CD14-positive monocyte (primary cell): ENCODE results near the gene PTPN12. TPM values are rescaled to one million over a fixed set of nuclear protein-coding genes. Genes with fewer than 3 reads are reported as not detected.
"Not testable (repeated sequence)": the region's sequence is repeated elsewhere in the genome, so short reads cannot be mapped to it uniquely, and the experiment has no call there.

Experiments
- DNase-seq, 3 donors: peaks; one replicate each; pipeline ENCODE4 v3.0.0-alpha.2; 2011 to 2022
- H2AFZ ChIP-seq: 2 replicates; pipeline ENCODE4 v1.6.0; 2012; ENCODE audit warnings: mild to moderate bottlenecking, low read depth, low read length, inconsistent platforms; ENCODE audit not compliant: insufficient read depth, poor library complexity, severe bottlenecking
- H3K27ac ChIP-seq, 2 donors: 1 replicate in 1 of 2; 2 replicates in 1 of 2; pipeline ENCODE4 v1.5.1; 2012 to 2013; ENCODE audit warnings: low read length in 2 of 2, control low read depth in 1 of 2, inconsistent platforms in 1 of 2, low read depth in 1 of 2, mild to moderate bottlenecking in 1 of 2
- H3K27me3 ChIP-seq, 2 donors: one replicate each; pipeline versions ENCODE4 v1.6.0 to v1.6.1; 2011 to 2013; ENCODE audit warnings: low read length in 2 of 2; ENCODE audit not compliant: control insufficient read depth in 2 of 2, insufficient read depth in 2 of 2
- H3K36me3 ChIP-seq, 2 donors: replicated peaks in 1 of 2; 1 replicate in 1 of 2; 2 replicates in 1 of 2; pipeline versions ENCODE4 v1.5.1 to v1.6.1; 2012 to 2013; ENCODE audit warnings: low read length in 2 of 2, control low read depth in 1 of 2, inconsistent platforms in 1 of 2, mild to moderate bottlenecking in 1 of 2; ENCODE audit not compliant: insufficient read depth in 2 of 2, control insufficient read depth in 1 of 2
- H3K4me1 ChIP-seq, 2 donors: 1 replicate in 1 of 2; 2 replicates in 1 of 2; pipeline versions ENCODE4 v1.5.1 to v1.6.1; 2012 to 2013; ENCODE audit warnings: low read length in 2 of 2, control low read depth in 1 of 2, inconsistent platforms in 1 of 2, mild to moderate bottlenecking in 1 of 2, moderate library complexity in 1 of 2; ENCODE audit not compliant: insufficient read depth in 2 of 2, control insufficient read depth in 1 of 2
- H3K4me2 ChIP-seq: replicated peaks from 2 replicates; pipeline ENCODE3; 2012; ENCODE audit warnings: low read length, moderate library complexity, mild to moderate bottlenecking; ENCODE audit not compliant: poor library complexity, severe bottlenecking; ENCODE audit errors: extremely low read depth
- H3K4me3 ChIP-seq, 3 experiments: fragments of 200-600 bp in 1 of 3; sonication (generic) in 1 of 3; replicated peaks in 1 of 3; 1 replicate in 2 of 3; 2 replicates in 1 of 3; pipeline ENCODE4 v1.5.1; 2011 to 2013; ENCODE audit warnings: low read length in 3 of 3, mild to moderate bottlenecking in 3 of 3, control low read depth in 2 of 3, low read depth in 2 of 3, inconsistent platforms in 1 of 3, moderate library complexity in 1 of 3
- H3K79me2 ChIP-seq: 2 replicates; pipeline ENCODE4 v1.6.0; 2012; ENCODE audit warnings: mild to moderate bottlenecking, control low read depth, inconsistent platforms, low read length, moderate library complexity; ENCODE audit not compliant: insufficient read depth
- H3K9ac ChIP-seq: 2 replicates; pipeline ENCODE4 v1.6.0; 2017; ENCODE audit warnings: low read length, mild to moderate bottlenecking; ENCODE audit not compliant: insufficient read depth, poor library complexity, severe bottlenecking
- H3K9me3 ChIP-seq, 2 donors: replicated peaks in 1 of 2; 1 replicate in 1 of 2; 2 replicates in 1 of 2; pipeline versions ENCODE4 v1.5.1 to v1.6.1; 2012 to 2013; ENCODE audit warnings: low read length in 2 of 2, control low read depth in 1 of 2; ENCODE audit not compliant: control insufficient read depth in 1 of 2, insufficient read depth in 1 of 2
- H4K20me1 ChIP-seq: 2 replicates; pipeline ENCODE4 v1.6.0; 2012; ENCODE audit warnings: mild to moderate bottlenecking, low read length, control low read depth, moderate library complexity; ENCODE audit not compliant: insufficient read depth
- H3K27ac Mint-ChIP-seq, 7 donors: one replicate each; pipeline ENCODE4 v1.8.0; 2020; ENCODE audit warnings: mild to moderate bottlenecking in 7 of 7, mixed read lengths in 7 of 7, moderate library complexity in 6 of 7, inconsistent platforms in 2 of 7
- H3K27me3 Mint-ChIP-seq, 3 donors: one replicate each; pipeline ENCODE4 v1.8.0; 2021 to 2022; ENCODE audit warnings: low read depth in 3 of 3, mild to moderate bottlenecking in 3 of 3, mixed read lengths in 3 of 3, moderate library complexity in 3 of 3, inconsistent platforms in 1 of 3
- H3K36me3 Mint-ChIP-seq, 2 donors: one replicate each; pipeline ENCODE4 v1.8.0; 2020; ENCODE audit warnings: mixed read lengths in 2 of 2, inconsistent platforms in 1 of 2, mild to moderate bottlenecking in 1 of 2
- H3K4me1 Mint-ChIP-seq: one replicate; pipeline ENCODE4 v1.8.0; 2020; ENCODE audit warnings: mild to moderate bottlenecking, mixed read lengths
- H3K4me3 Mint-ChIP-seq, 2 donors: one replicate each; pipeline ENCODE4 v1.8.0; 2020; ENCODE audit warnings: mild to moderate bottlenecking in 2 of 2, mixed read lengths in 2 of 2, moderate library complexity in 1 of 2
- H3K9me3 Mint-ChIP-seq, 7 donors: one replicate each; pipeline ENCODE4 v1.8.0; 2020 to 2022; ENCODE audit warnings: mixed read lengths in 7 of 7, mild to moderate bottlenecking in 6 of 7, moderate library complexity in 6 of 7, inconsistent platforms in 2 of 7
- WGBS: methylation state at CpG from one replicate; pipeline ENCODE4 v1.1.5; 2013; ENCODE audit warnings: missing lambda C conversion rate; ENCODE audit not compliant: insufficient coverage; 5-methylcytosine and 5-hydroxymethylcytosine counted together
- intact Hi-C, 2 donors: fragments of 100-400 bp; cut with micrococcal nuclease; formaldehyde crosslinking; loops; one replicate each; pipeline versions ENCODE4 v1.15.0 to v1.15.1; 2023
- polyA plus RNA-seq, 3 donors: library from polyadenylated mRNA; depleted of rRNA in 1 of 3; unstranded in 2 of 3; stranded (reverse) in 1 of 3; fragments of 300-500 nt in 2 of 3; fragments of >200 nt in 1 of 3; fragmentation: Illumina TruSeq in 2 of 3; gene quantifications; 1 replicate in 2 of 3; 2 replicates in 1 of 3; pipeline ENCODE4 v1.2.3, GENCODE V29; 2012 to 2021
- TF ChIP-seq, protein P1 (sequence below): fragments of 200-600 bp; IDR thresholded peaks from one replicate; pipeline ENCODE4 v1.8.0; 2022; ENCODE audit warnings: antibody characterized with exemption, mild to moderate bottlenecking

Gene PTPN12
- polyA plus RNA-seq, 3 donors: 6.6 to 36.7 (median 11.8) TPM

DNA sequence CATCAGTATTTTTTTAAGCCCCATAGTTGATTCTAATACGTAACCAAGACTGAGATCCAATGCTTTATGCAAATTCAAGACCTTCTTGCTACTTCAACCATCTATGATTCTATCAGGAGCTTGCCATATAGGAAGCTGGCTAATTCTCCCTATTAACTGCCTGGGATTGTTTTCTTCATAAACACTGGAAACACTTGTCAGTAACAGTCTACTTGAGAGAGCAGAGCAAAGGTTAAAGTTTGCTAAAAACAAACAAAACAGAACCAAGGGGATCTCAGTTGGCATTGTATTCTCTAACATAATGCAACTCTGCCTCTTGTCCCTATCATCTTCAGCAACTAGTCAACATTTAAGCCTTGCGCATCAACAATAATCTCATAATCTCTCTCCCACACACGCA, 21.0 kb upstream of the PTPN12 start:
- intact Hi-C loops: no loop called here
- DNase-seq: no peak
- TF ChIP-seq, protein P1, sequence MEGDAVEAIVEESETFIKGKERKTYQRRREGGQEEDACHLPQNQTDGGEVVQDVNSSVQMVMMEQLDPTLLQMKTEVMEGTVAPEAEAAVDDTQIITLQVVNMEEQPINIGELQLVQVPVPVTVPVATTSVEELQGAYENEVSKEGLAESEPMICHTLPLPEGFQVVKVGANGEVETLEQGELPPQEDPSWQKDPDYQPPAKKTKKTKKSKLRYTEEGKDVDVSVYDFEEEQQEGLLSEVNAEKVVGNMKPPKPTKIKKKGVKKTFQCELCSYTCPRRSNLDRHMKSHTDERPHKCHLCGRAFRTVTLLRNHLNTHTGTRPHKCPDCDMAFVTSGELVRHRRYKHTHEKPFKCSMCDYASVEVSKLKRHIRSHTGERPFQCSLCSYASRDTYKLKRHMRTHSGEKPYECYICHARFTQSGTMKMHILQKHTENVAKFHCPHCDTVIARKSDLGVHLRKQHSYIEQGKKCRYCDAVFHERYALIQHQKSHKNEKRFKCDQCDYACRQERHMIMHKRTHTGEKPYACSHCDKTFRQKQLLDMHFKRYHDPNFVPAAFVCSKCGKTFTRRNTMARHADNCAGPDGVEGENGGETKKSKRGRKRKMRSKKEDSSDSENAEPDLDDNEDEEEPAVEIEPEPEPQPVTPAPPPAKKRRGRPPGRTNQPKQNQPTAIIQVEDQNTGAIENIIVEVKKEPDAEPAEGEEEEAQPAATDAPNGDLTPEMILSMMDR: no peak
- Histone ChIP-seq H3K27ac (no peak overlapping the region), H3K4me2 (no peak overlapping the region), H3K4me3 (no peak overlapping the region), H3K27me3 (no peaks in the 10 kb centered on the region), H3K36me3 (no peaks in the 10 kb centered on the region), H4K20me1 (no peaks in the 10 kb centered on the region), H3K4me1 (peaks cover under 1 to 1% of the 10 kb centered on the region in 2 donors), H3K9me3 (no peaks in the 10 kb centered on the region), H2AFZ (no peak overlapping the region), H3K79me2 (no peaks in the 10 kb centered on the region), H3K9ac (no peak overlapping the region)
- no peaks in the 10 kb centered on the region for H3K27me3 Mint-ChIP-seq
- no peak overlapping the region for H3K4me3 Mint-ChIP-seq
- peaks cover 1% of the 10 kb centered on the region for H3K4me1 Mint-ChIP-seq
- peaks cover 0 to 4% (median 2%) of the 10 kb centered on the region in 7 donors for H3K9me3 Mint-ChIP-seq
- no peak overlapping the region for H3K27ac Mint-ChIP-seq
- WGBS: 94% methylated on average over 2 of the region's 3 CpGs
- H3K36me3 Mint-ChIP-seq: no peaks in the 10 kb centered on the region

DNA sequence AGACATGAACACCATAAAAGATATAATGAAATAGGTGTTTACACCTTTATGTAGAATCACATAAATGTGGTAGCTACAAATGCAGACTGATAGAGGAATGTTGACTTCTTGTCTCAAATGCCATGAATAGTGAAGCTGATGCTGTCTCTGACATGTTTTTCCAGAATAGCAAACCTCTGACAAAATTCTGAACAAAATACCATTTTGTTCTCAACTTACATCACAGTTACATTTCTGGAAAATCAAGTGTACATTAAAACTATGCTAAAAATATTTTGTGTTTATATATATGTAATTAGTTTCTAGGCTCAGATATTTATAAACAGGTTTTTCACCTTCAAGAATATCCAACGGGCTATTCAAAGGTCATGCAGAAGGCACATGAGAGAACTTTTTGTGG, 16.8 kb upstream of the PTPN12 start:
- no peaks in the 10 kb centered on the region for H3K36me3 ChIP-seq
- H3K27me3 ChIP-seq: no peaks in the 10 kb centered on the region
- TF ChIP-seq, protein P1: no peak
- WGBS: no CpG with 5 or more reads among the region's 1 CpG
- H4K20me1 ChIP-seq: no peaks in the 10 kb centered on the region
- H3K4me2 ChIP-seq: no peak overlapping the region
- H3K4me1 ChIP-seq: peaks cover 27 to 41% of the 10 kb centered on the region in 2 donors
- no peak overlapping the region for H3K4me3 ChIP-seq
- intact Hi-C loops: no loop called here
- no peak overlapping the region for H2AFZ ChIP-seq
- DNase-seq: no peak
- Mint-ChIP-seq H3K4me3 (no peak overlapping the region), H3K9me3 (peaks cover 0 to 2% (median 0%) of the 10 kb centered on the region in 7 donors), H3K36me3 (no peaks in the 10 kb centered on the region), H3K4me1 (peaks cover 27% of the 10 kb centered on the region), H3K27ac (no peak overlapping the region), H3K27me3 (peaks cover 0 to 2% (median 0%) of the 10 kb centered on the region in 3 donors)
- no peaks in the 10 kb centered on the region for H3K79me2 ChIP-seq
- H3K9me3 ChIP-seq: no peaks in the 10 kb centered on the region
- no peak overlapping the region for H3K27ac ChIP-seq
- no peak overlapping the region for H3K9ac ChIP-seq

DNA sequence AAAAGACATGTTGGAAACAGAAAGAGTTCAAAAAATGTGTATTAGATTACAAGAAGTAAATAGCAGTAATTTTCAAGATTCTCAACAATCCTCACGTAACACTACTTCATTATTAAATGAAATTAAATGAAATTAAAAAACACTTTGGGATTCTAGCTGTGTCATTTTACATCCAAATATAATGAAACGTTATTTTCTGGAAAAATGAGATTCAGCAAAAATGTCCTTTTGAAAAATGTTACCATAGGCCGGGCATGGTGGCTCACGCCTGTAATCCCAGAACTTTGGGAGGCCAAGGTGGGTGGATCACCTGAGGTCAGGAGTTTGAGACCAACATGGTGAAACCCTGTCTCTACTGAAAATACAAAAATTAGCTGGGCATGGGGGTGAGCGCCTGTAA, 15.6 kb upstream of the PTPN12 start:
- H3K36me3 Mint-ChIP-seq, H3K27me3 Mint-ChIP-seq, H3K9me3 Mint-ChIP-seq, H4K20me1 ChIP-seq, intact Hi-C loops, H2AFZ ChIP-seq, H3K79me2 ChIP-seq, DNase-seq, H3K36me3 ChIP-seq, H3K9me3 ChIP-seq, H3K27me3 ChIP-seq: not testable (repeated sequence)
- Histone ChIP-seq H3K4me3 (peak overlapping the region in 2 of 3 experiments; percentile 12 to 57), H3K4me2 (peak overlapping the region; percentile 48), H3K27ac (peak overlapping the region; percentile 80 to 87), H3K4me1 (peaks cover 27 to 43% of the 10 kb centered on the region in 2 donors), H3K9ac (peak overlapping the region; percentile 44)
- H3K4me1 Mint-ChIP-seq: peaks cover 30% of the 10 kb centered on the region
- peak overlapping the region; percentile 47 to 68 for H3K4me3 Mint-ChIP-seq
- 89% methylated on average over 3 of the region's 5 CpGs for WGBS
- peak overlapping the region; percentile 92 to 96 (median 95) for H3K27ac Mint-ChIP-seq
